GM19025 (cell line): Measurements from ENCODE around the gene TMEM198.

Experiments used
- ATAC-seq: cut with Tn5 transposase; IDR thresholded peaks from one replicate; pipeline ENCODE4 v1.9.1; 2021; ENCODE audit warnings: mild to moderate bottlenecking, low read depth, moderate library complexity; ENCODE audit not compliant: unreplicated experiment

The TMEM198 gene

DNA sequence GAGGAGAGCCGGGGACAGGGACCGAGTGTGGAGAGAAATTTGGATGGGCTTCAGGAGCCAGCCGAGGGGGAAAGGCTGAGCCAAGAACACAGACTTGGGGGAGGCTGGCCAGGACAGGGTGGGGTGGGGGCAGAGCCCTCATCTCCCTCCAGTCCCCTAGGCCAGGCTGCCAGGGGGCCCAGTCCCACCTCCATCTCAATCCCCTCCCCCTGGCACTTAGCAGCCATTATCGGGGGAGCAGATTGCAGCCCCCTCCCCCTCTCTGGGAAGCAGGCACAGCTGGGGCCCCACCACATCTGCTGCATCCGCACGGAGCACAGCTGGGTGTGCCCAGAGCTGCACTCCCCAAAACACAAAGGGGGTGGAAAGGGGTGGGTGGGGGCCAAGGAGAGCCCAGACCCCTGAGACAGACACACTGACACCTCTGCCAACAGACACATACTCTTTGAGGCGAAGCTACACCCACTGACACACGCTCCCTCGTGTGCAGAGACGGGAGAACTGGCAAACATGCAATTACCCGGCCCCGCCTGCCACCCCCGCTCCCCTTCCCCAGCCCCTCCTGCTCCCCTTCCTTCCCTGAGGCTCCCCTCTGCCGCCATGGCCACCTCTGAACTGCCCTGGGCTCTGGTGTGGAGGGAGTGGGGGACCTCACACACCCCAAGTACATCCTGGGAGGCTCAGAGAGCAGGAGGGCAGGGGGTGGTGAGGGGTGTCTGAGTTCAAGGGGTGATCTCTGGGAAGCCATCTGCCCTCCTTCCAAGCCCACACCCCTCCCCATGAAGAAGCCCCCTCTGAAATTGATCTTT is 34.7 kb upstream of the TMEM198 start:
- no peak for ATAC-seq

DNA sequence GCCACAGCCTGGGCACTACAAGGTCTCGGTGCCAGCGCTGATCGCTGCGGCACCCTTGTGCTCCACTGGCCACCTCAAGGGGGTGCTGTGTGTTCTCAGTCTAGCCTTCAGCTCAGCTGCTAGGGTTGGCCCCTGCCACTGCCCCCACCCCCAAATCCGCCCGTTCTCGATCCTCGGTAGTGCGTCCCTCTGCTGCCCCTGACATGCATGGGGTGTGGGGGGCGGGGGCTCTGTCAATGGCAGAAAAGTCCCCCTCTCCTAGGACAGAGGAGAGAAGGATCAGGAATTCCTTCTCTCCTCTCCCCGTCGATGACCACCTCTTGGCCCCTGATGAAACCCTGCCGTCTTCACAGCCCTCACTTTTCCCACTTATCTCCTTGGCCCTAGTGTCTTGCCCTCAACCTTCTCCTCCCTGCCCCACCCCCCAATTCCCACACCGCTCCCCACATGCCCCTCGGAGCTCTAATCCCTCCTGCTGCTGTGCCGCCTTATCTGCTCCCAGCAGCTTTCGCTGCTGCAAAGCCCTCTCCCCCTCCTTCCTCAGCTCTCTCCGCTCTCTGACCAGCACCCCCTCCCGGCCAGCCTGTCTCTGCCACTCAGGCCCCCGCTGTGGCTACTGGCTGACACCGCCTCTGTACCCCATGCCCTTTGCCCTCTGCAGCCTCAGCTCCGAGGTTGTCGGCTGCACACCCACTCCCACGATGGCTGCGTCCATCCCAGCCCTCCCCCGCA is 33.9 kb upstream of the TMEM198 start:
- no peak for ATAC-seq

DNA sequence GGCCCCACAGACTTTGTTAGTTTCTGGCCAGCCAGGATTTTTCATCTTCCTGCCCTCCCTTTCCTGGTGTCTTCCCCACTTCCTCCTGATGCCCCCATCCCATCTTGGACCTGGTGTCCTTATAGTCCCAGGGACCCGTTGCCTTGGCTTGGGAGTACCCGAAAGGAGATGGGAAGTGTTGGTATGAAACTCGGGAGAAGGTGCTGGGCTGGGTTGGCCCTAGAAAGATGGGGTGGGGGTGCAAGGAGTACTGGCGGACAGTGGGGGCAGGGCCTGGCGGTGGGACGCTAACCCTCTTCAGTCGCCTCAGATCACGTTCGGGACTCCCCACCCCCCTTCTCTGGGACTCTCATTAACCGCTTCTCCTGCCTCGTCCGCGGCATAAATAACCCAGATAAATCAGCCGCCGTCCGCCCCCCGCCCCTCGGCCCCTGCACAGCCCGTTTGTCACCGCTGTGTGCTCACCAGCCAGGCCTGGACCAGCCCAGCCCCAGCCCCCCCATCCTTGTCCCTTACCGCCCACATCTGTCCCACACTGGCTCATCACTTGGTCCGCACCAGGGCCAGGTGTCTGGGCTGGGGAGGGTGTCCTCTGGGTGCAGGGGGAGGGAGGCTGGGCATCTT is 33.2 kb upstream of the TMEM198 start:
- ATAC-seq, result no peak

DNA sequence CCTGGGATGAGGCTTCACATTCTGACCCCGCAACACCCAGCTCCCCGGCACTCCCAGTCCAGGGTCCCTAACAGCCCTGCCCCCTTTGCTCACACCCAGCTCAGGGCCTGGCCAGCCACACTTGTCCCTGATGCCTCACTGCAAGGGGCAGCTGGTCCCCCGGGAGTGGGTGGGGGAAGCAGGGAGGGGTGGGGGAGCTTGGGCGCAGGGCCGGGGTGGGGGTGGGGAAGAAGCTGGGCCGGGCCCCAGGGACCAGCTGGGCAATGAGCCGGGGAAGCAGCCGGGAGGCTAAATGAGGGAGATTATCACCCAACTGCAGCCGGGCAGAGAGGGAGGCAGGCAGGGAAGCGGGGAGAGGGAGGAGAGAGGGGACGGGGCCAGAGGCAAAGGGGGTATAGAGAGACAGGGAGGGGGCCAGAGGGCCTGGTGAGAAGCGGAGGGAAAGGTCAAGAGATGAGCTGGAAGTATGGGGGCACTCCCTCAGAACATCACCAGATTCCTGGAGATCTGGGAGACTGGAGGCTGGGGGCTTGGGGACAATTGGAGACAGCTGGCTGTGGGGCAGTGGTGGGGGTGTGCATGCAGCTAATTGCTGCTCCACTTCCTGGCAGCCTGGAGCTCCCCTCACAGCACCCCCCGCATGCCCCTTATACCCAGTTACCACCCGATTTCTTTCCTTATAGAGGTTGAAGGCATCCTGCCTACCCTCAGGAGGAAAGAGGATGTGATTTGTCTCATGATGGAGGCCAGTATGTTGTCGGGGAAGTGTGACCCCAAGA is 32.1 kb upstream of the TMEM198 start:
- no peak for ATAC-seq

DNA sequence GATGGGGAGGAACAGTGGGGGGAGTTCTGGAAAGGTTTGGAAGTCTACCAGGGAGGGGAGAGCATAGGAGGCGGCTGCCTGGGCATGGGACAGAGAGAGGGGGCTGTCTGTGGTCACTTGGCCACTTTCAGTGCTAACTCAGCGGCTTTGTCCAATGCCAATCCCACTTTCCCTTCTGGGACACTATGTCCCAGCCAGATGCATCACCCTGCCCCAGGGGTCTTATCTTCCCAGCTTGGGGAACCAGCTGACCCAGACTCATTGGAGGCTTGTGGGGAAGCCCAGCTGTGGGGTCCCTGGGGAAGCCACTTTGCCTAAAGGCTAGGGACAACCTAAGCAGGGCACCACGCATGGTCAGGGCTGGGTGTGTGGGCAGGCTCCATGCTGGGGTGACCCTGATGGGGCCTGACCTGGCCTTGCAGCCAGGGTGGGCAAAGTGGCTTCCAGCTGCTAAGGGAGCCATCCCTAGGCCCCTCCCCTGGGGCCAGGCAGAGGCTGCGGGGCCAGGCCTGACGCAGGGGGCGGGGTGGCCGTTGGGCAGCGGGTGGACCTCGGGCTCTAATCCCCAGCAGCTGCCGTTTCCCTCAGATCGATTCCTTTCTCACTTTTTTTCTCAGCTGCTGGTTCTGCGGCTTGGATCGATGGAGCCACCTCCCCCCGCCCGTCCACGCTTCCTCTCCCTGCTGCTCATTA is 31.2 kb upstream of the TMEM198 start:
- ATAC-seq, result no peak

DNA sequence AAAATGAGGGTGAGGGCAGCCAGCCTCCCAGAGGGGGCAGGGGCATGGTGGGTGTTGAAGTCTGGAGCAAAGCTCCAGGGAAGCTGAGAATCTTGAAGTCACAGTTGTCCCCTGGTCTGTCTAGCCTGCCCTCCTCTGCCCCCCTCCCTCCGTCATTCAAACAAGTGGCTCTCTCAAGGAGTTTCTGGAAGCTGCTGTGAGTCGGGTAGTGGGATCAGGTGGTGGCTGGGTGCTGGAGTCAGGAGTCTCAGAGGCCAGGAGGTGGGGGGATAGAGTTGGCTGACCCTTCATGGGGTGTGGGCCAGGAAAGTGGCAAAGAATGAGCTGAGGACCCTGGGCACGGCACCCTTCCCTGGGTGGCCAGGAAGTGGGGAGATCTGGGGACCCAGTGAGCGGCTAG is 30.0 kb upstream of the TMEM198 start:
- ATAC-seq, result no peak

DNA sequence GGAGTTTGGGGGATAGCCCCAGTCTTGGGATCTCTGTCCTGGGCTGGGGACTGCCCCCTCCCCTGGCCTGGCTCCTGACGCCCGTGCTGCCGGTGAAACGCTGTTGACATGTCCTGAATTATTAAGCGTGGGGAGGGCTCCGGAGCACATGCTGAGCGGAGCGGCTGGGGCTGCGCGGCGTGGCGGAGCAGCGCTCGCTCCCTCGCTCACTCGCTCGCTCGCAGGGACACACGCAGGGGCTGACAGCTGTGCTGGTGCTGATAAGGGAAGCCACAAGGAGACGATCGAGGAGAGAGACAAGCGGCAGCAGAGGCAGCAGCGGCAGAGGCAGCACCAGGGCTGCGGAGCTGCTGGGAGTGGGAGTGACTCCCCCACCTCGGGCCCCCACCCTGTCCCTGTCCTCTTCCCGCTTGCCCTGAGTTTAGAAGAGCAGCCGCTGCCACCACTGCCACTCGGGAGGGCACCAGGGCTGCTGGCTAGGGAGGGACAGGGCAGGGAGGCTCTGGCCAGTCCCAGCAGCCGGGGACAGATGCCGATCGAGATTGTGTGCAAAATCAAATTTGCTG is 29.5 kb upstream of the TMEM198 start, which contains the start of gene ASIC4:
Gene ASIC4, plus strand, starts transcription at position 287 of the 566 bp plus-strand sequence. Its CDS starts 243 bp downstream, at position 530.
- ATAC-seq, result no peak

DNA sequence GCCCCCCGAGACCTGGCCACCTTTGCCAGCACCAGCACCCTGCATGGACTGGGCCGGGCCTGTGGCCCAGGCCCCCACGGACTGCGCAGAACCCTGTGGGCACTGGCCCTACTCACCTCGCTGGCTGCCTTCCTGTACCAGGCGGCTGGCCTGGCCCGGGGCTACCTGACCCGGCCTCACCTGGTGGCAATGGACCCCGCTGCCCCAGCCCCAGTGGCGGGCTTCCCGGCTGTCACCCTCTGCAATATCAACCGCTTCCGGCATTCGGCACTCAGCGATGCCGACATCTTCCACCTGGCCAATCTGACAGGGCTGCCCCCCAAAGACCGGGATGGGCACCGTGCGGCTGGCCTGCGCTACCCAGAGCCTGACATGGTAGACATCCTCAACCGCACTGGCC is 29.0 kb upstream of the TMEM198 start:
- no peak for ATAC-seq

DNA sequence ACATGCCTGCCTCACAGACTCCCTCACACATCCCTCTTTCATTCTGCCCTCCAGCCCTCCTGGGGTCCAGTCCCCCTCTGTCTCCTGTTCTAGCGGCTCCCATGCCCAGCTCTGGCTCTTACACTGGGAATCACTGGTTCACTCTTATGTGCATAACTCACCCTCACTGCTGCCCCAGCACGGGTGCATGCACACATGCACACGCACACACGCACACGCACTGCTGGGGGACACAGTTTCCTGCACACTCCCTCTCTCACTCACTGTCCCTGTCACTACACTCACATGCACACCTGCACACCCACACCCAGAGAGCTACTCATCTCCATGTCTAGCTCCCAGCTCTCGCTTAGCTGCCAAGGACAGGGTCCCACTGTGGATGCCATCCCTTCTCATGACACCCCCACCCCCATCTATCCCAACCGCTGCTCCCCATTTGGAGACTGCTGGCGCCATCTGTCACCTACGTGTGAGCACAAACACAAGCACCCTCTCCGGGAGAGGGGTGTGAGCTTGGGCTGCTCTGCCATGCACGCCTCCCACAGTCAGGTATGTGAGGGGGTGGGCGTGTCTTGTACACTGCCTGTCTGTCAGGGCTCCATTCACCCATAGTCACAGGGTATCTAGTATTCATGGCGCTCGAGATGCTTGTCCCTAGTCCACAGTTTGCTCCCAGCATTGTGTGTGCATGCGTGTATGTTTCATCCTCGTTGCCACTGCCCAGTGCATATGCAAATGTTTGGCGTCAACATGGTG is 27.8 kb upstream of the TMEM198 start:
- ATAC-seq, result no peak

DNA sequence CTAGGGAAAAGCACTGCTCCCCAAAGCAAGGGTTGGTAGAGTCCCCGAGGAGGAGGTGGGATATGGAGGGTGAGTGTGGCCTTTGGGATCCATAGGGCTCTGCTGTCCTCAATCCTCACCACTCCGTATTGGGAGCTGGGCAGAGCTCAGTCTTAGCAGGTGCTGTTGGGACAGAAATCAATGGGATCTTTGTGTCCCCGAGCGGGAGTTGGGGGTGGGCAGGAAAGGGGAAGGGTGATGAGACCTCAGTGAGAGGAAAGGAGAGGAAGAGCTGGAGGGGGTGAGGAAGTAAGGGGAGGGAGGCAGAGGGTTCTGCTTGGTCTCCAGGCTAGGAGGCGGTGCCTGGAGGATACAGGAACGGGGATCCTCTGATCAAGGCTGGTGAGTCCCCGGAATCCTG is 26.9 kb upstream of the TMEM198 start:
- no peak for ATAC-seq

DNA sequence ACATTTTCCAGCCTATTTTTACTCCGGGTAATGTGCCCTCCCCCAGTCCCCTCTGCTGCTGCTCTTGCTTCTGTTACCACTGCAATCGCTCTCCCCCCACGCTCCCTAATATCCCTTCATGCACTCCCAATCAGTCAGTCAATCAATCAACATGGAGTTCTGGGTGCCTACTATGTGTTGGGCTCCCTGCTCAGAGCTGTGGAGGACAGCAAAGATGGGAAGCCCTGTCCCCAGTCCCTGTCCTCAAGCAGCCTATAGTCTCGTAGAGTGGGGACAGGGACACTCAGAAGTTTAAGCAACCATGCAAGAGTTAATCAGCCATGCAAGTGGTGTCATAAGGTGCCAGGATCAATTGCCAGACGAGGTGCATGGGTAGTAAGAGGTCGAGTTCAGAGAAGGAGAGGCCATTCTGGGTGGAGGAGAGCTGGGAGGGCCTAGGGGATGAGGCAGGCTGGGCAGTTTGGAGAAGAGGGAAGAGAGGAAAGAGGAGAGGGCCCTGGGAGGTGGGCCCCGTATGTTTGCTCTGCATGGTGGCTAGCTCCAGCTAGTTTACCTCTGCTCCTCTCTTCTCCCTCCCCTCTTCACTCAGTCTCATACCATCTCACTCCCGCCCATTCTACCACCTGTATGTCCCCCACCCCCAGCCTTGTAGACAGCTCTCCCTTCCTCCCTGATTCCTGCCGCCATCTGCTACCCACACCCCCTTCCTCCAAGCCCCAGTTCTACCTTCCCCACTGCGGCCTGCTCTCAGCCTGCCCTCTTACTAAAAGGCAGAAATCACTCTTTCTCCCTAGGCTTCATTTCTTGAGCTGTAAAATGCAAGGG is 25.7 kb upstream of the TMEM198 start:
- no peak for ATAC-seq

DNA sequence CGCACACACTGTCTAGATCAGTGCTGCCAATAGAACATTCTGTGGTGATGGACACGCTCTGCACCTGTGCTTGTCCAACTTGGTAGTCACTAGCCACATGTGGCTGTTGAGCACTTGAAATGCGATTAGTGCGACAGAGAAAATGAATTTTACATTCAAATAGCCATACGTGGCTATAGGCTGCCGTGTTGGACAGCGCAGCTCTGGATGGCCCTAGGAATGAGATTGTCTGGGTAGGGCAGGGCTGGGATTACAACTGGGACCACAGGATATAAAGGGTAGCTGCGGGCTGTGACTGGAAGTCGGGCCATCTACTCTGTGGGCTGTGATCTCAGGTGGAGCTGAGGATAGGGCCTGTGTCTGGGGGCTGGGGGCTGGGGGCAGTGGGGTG is 24.3 kb upstream of the TMEM198 start:
- ATAC-seq, result no peak

DNA sequence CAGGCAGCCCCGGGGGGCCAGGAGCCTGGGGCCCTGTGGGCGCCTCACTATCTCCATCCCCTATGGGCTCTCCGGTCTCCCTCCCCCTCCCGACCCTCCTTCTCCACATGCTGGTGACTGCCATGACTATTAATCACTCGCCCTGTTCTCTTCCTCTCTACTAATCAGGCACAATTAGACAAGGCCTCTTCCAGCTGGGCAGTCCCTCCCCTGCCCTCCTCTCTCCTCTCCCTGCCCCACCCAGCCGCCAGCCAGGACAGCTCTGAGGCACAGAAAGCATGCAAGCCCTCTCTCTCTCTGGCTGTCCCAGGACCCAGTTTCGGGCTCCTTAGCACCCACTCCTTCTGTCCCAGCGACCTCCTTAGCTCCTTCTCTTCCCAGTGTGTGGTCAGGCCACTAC is 23.7 kb upstream of the TMEM198 start:
- no peak for ATAC-seq

DNA sequence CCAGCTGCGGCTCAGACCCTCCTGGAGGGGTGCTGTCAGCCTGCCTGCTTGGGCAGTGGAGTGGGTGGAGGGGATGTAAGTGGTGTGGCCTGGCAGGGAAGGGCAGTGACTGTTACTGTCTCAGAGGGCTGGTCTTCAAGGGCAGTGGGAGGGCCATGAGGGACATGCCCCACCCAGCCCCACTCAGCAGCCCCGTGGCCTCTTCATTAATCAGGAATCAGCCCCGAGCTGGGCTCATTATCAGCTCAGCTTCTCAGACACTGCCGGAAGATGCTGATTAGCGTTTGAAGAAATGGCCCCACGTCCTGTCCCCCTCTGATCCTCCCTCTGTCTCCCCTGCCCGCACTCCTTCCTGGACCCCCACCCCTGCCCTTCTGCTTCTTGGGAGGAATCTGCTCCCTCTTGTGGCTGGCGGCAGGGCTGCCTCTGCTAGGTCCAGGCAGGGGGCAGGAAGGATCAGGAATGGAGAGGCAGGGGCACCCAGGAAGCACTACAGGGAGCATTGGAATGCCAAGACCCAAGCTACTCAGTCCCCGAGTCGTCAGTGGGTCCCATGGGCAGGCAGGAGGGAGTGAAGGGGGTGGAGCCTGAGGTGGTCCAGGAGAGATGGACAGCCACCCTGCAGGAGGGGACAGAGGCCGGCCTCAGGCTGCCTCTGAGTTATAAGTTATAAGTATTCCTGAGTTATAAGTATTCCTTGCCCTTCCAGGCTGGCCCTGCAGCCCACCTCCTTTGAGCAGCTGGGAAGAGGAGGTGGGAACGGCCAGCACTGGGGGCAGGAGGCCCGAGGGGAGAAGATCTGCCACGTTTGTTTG is 22.6 kb upstream of the TMEM198 start:
- no peak for ATAC-seq

DNA sequence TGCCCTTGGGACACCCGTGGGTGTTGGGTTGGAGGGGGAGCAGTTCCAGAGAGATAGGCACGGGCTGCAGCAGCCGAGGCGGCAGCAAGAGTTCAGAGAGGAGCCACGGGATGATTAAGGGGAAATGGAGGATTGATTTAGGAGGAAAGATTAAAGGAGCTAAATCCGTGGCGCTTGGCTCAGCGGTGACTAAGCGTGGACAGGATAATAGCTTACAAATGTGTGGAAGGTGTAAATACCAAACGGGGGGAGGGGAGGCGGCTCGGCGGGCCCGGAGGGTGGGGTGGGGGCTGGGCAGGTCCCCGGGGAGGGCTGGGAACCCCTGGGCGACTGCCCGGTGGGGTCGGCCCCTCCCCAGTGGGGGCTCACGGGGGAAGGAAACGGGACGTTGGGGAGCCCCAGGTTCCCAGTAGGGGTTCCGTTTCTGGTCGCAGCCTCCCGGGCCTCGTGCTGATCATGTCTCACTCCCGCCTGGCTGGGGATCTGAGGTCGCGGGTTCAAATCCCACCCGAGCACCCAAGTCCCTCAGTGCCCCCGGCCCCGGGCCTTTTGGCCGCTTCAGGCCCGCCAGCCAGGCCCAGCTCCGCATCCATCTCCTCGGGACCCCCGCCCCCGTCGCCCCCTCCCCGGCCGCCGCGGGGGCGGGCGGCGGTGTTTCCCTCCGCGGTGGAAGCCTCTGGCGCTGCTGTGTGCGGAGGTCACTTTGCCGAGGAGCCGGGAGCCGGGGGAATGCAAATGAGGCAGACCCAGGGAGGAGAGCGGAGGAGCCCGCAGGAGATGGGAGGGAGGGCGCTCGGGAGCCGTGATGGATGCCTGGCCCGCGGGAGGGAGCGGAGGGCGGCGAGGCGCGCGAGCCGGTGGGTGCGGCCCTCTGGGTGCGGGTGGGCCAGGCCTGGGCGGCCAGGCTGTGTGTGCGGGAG is 21.5 kb upstream of the TMEM198 start:
- no peak for ATAC-seq

DNA sequence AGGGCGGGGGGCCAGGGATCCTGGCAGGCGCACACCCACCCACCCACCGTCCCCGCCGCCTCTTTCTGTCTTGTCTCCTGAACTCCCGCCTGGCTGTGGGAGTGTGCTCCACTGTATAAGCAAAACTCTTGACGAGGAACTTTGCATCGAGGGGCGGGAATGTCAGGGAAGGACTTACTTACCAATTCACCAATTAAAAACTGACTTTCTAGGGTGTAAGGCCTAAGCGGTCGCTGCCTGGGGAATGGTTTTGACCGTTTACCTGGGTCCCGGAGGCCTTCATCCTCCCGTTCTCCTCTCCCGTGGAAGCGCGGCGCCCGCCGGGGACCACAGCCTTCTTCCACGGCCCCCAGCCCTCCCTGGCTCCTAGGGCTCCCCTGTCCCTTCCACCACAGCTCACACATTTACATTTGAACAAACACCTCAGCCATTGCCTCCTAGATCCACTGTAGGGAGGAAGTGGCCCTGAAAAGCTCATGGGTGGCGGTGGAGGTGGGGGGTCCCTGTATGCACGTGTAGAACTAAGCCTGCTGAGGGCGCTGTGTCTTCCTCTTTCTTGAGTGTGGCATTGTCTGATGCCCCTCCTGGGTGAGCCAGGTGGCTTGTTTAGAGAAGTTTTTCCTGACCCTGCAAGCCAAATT is 20.7 kb upstream of the TMEM198 start:
- no peak for ATAC-seq
